ENCODE data around the gene RAP1GDS1.

- TF ChIP-seq CTCF (IDR thresholded peaks at IDR 0.05): no peak
- TF ChIP-seq POLR2A (IDR thresholded peaks at IDR 0.05): no peak
Observed at GRCh38 chr4:98230961-98231360, 30.2 kb upstream of the RAP1GDS1 start.
